Transverse colon (tissue), 4 donors: ENCODE results near the gene ARHGAP45. TPM values are rescaled to one million over a fixed set of nuclear protein-coding genes. Genes with fewer than 3 reads are reported as not detected.

Experiments
- DNase-seq: peaks from one replicate; pipeline ENCODE4 v3.0.0-alpha.2; 2019
- H3K27ac ChIP-seq, 4 donors: fragments of 200-600 bp; sonication (generic); 2 replicates each; pipeline ENCODE4 v1.5.1; 2016 to 2018; ENCODE audit warnings: inconsistent platforms in 4 of 4
- H3K27me3 ChIP-seq: fragments of 200-600 bp; sonication (generic); 2 replicates; pipeline ENCODE4 v1.5.1; 2017; ENCODE audit warnings: inconsistent platforms
- H3K36me3 ChIP-seq, 4 donors: fragments of 200-600 bp; sonication (generic); 2 replicates each; pipeline ENCODE4 v1.5.1; 2017 to 2019; ENCODE audit warnings: inconsistent platforms in 4 of 4
- H3K4me1 ChIP-seq, 4 donors: fragments of 200-600 bp; sonication (generic); 2 replicates each; pipeline ENCODE4 v1.5.1; 2017 to 2020; ENCODE audit warnings: inconsistent platforms in 4 of 4
- H3K4me3 ChIP-seq, 4 donors: fragments of 200-600 bp; sonication (generic); 1 replicate in 1 of 4; 2 replicates in 3 of 4; pipeline versions ENCODE4 v1.5.1 to v1.6.1; 2017 to 2019; ENCODE audit warnings: inconsistent platforms in 4 of 4
- H3K9me3 ChIP-seq, 2 donors: fragments of 200-600 bp; sonication (generic); 2 replicates each; pipeline ENCODE4 v1.5.1; 2017 to 2019; ENCODE audit warnings: inconsistent platforms in 2 of 2
- EP300 ChIP-seq: sonication (generic); formaldehyde crosslinking; IDR thresholded peaks from one replicate; pipeline ENCODE4 v1.6.1; 2017; ENCODE audit warnings: antibody characterized with exemption, low read depth
- POLR2A ChIP-seq: fragments of 450-650 bp; IDR thresholded peaks from one replicate; pipeline ENCODE4 v1.6.1; 2016; ENCODE audit warnings: antibody characterized with exemption, mild to moderate bottlenecking, moderate library complexity
- POLR2AphosphoS5 ChIP-seq, 3 donors: sonication (generic); formaldehyde crosslinking; IDR thresholded peaks; one replicate each; pipeline ENCODE4 v1.6.1; 2016; ENCODE audit warnings: antibody characterized with exemption in 3 of 3
- WGBS, 2 donors: methylation state at CpG; one replicate each; pipeline ENCODE4 v1.1.5; 2018; ENCODE audit warnings: low coverage in 1 of 2; 5-methylcytosine and 5-hydroxymethylcytosine counted together
- in situ Hi-C, 4 donors: fragments of 200-750 bp; cut with MboI; loops; one replicate each; pipeline versions ENCODE4 v1.15.0 to v1.15.1; 2017; ENCODE audit warnings: low sequenced_read_pairs in 3 of 4, low pct_ligation_motif_present in 1 of 4, low pct_unique_long_range_greater_than_20kb in 1 of 4
- intact Hi-C: fragments of 100-400 bp; cut with DNase I; formaldehyde crosslinking; loops from one replicate; pipeline ENCODE4 v1.15.1; 2023; ENCODE audit warnings: low total_unique reads
- total RNA-seq, 4 donors: library from RNA; depleted of rRNA; stranded (reverse); fragments of >200 nt; gene quantifications; one replicate each; pipeline ENCODE4 v1.1.0, GENCODE V29; 2016
- TF ChIP-seq, protein P1 (sequence below), 5 experiments: fragments of 200-600 bp in 3 of 5; fragments of 450-650 bp in 2 of 5; sonication (generic) in 3 of 5; IDR thresholded peaks; 1 replicate in 2 of 5; 2 replicates in 3 of 5; pipeline ENCODE4 v1.5.1; 2016 to 2017; ENCODE audit warnings: antibody characterized with exemption in 5 of 5, inconsistent platforms in 3 of 5, mild to moderate bottlenecking in 2 of 5, moderate library complexity in 1 of 5

ARHGAP45 gene
- total RNA-seq, 4 donors from 2014 or later = 10.0 to 174 (median 76.9) TPM

- H3K36me3 ChIP-seq = peaks cover 0 to 10% (median 4%) of the 10 kb centered on the region in 4 donors
- no peaks in the 10 kb centered on the region for H3K27me3 ChIP-seq
- TF ChIP-seq POLR2AphosphoS5 (IDR thresholded peaks at IDR 0.05) = peak in 1 of 3 donors; percentile 56
- TF ChIP-seq, protein P1, sequence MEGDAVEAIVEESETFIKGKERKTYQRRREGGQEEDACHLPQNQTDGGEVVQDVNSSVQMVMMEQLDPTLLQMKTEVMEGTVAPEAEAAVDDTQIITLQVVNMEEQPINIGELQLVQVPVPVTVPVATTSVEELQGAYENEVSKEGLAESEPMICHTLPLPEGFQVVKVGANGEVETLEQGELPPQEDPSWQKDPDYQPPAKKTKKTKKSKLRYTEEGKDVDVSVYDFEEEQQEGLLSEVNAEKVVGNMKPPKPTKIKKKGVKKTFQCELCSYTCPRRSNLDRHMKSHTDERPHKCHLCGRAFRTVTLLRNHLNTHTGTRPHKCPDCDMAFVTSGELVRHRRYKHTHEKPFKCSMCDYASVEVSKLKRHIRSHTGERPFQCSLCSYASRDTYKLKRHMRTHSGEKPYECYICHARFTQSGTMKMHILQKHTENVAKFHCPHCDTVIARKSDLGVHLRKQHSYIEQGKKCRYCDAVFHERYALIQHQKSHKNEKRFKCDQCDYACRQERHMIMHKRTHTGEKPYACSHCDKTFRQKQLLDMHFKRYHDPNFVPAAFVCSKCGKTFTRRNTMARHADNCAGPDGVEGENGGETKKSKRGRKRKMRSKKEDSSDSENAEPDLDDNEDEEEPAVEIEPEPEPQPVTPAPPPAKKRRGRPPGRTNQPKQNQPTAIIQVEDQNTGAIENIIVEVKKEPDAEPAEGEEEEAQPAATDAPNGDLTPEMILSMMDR (IDR thresholded peaks at IDR 0.05) = no peak
- H3K4me3 ChIP-seq = peak overlapping the region; percentile 52 to 98 (median 91)
- peak overlapping the region; percentile 98 to 100 (median 100) for H3K27ac ChIP-seq
- H3K9me3 ChIP-seq = no peaks in the 10 kb centered on the region
- H3K4me1 ChIP-seq = peaks cover 23 to 54% (median 36%) of the 10 kb centered on the region in 4 donors
- intact Hi-C loops (loop anchor here (10.0 kb wide), 2 partner anchors 140 to 180 kb away; partner anchors contain the start of genes ARID3A, ATP5F1D and MIDN), in situ Hi-C loops (no loop called here)
- 39% methylated on average over 65 of the region's 69 CpGs; no CpG with 5 or more reads in 1 of the 2 donors for WGBS, 2 donors
- DNase-seq = peak; percentile 47
Observed at GRCh38 chr19:1105008-1105872, 38.3 kb downstream of the ARHGAP45 start.

DNA sequence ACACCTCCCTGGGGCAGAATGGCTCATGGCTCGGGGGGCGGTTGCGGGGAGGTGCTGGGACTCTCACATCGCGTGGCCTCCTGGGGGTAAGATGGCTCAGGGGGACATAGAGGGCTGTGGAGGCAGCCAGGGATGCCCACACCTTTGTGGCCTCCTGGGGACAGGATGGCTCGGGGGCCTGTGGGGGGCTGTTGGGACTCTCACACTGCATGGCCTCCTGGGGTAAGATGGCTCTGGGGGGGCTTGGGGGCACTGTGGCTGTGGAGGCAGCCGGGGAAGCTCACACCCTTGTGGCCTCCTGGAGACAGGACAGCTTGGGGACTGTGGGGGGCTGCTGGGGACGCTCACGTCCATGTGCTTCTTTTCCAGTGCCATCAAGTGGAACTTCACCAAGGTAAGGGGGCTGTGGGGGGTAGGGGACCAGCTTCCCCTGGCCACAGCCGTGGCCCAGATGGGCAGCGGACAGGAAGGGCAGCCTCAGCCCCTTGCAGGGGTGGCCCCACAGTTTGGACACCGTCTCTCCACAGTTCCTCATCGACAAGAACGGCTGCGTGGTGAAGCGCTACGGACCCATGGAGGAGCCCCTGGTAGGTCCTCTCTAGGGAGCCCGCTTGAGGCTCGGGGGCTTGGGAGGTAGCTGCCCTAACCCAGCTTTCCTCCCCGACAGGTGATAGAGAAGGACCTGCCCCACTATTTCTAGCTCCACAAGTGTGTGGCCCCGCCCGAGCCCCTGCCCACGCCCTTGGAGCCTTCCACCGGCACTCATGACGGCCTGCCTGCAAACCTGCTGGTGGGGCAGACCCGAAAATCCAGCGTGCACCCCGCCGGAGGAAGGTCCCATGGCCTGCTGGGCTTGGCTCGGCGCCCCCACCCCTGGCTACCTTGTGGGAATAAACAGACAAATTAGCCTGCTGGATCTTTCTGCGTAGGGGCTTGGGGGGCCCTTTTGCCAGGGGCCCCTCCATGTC lies 39.2 kb downstream of the ARHGAP45 start:
- TF ChIP-seq POLR2A = no peak
- WGBS, 2 donors = 86 to 87% methylated on average over 3 to 31 of the region's 32 CpGs
- Histone ChIP-seq H3K4me1 (peaks cover 23 to 50% (median 36%) of the 10 kb centered on the region in 4 donors), H3K36me3 (peaks cover 0 to 10% (median 4%) of the 10 kb centered on the region in 4 donors), H3K27me3 (no peaks in the 10 kb centered on the region), H3K9me3 (no peaks in the 10 kb centered on the region), H3K27ac (peak overlapping the region in 3 of 4 donors; percentile 98 to 100 (median 100)), H3K4me3 (peak overlapping the region in 1 of 4 donors; percentile 95)
- intact Hi-C loops (loop anchor here (10.0 kb wide), 2 partner anchors 139 to 181 kb away; partner anchors contain the start of genes ARID3A, ATP5F1D and MIDN), in situ Hi-C loops (no loop called here)
- no peak for DNase-seq

- H3K4me3 ChIP-seq = no peak overlapping the region
- intact Hi-C loops = loop anchor here (10.0 kb wide), 2 partner anchors 138 to 182 kb away; partner anchors contain the start of genes ARID3A, ATP5F1D and MIDN
- H3K27ac ChIP-seq = no peak overlapping the region
- H3K36me3 ChIP-seq = peaks cover 0 to 10% (median 4%) of the 10 kb centered on the region in 4 donors
- 64% methylated on average over 10 of the region's 17 CpGs; no CpG with 5 or more reads in 1 of the 2 donors for WGBS, 2 donors
- no peaks in the 10 kb centered on the region for H3K9me3 ChIP-seq
- peaks cover 18 to 49% (median 37%) of the 10 kb centered on the region in 4 donors for H3K4me1 ChIP-seq
- peak; percentile 32 for DNase-seq
- no peaks in the 10 kb centered on the region for H3K27me3 ChIP-seq
- no peak for TF ChIP-seq POLR2AphosphoS5 (IDR thresholded peaks at IDR 0.05)
- TF ChIP-seq, protein P1 (IDR thresholded peaks at IDR 0.05) = peak in 2 of 5 experiments; percentile 19 to 21
- no peak for TF ChIP-seq POLR2A
- TF ChIP-seq EP300 = no peak
- in situ Hi-C loops = no loop called here
Observed at GRCh38 chr19:1106841-1107660, 40.1 kb downstream of the ARHGAP45 start.

- no peak overlapping the region for H3K27ac ChIP-seq
- TF ChIP-seq POLR2AphosphoS5 (IDR thresholded peaks at IDR 0.05) (peak in 1 of 3 donors; percentile 11), EP300 (no peak)
- in situ Hi-C loops = no loop called here
Observed at GRCh38 chr19:1107661-1108261, 40.8 kb downstream of the ARHGAP45 start.

More at GRCh38 chr19:1107661-1108261, 40.8 kb downstream of the ARHGAP45 start:
- WGBS, 2 donors = 88% methylated on average over 24 of the region's 25 CpGs; no CpG with 5 or more reads in 1 of the 2 donors
- peaks cover 19 to 48% (median 36%) of the 10 kb centered on the region in 4 donors for H3K4me1 ChIP-seq
- DNase-seq = no peak
- H3K9me3 ChIP-seq = no peaks in the 10 kb centered on the region
- H3K27me3 ChIP-seq = no peaks in the 10 kb centered on the region
- H3K36me3 ChIP-seq = peaks cover 0 to 10% (median 4%) of the 10 kb centered on the region in 4 donors
- intact Hi-C loops = loop anchor here (10.0 kb wide), 2 partner anchors 137 to 183 kb away; partner anchors contain the start of genes ARID3A, ATP5F1D and MIDN
- H3K4me3 ChIP-seq = no peak overlapping the region
